Stimulated activated CD8-positive, alpha-beta memory T cell treated with anti-CD3 and anti-CD28 coated beads, Interleukin-15, amount 100 ng/mL, for 4 hours (primary cell): Measurements from ENCODE around the gene NAPA.

ENCODE experiments used
- DNase-seq, 2 donors: peaks; one replicate each; pipeline ENCODE4 v3.0.0-alpha.2; 2020; ENCODE audit warnings: low read depth in 2 of 2

Gene NAPA

DNA sequence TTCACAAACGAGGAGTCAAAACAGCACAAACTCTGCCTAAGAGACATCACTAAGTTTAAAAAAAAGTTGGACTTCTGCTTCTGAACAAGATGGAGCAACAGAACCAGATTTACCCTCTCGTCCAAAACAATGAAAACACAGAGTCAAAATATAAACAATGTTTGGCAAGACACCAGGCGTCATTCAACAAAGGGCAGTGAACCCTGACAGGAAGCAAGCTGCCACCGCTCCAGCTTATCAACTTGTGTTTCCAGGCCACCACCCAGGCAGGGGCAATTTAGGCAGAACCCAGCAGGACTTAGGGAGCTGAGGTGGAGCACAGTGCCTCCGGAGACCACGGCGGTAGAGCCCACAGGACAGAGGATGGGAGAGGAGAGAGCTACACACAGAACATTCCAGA, 8.6 kb upstream of the NAPA start:
- DNase-seq, result no peak

DNA sequence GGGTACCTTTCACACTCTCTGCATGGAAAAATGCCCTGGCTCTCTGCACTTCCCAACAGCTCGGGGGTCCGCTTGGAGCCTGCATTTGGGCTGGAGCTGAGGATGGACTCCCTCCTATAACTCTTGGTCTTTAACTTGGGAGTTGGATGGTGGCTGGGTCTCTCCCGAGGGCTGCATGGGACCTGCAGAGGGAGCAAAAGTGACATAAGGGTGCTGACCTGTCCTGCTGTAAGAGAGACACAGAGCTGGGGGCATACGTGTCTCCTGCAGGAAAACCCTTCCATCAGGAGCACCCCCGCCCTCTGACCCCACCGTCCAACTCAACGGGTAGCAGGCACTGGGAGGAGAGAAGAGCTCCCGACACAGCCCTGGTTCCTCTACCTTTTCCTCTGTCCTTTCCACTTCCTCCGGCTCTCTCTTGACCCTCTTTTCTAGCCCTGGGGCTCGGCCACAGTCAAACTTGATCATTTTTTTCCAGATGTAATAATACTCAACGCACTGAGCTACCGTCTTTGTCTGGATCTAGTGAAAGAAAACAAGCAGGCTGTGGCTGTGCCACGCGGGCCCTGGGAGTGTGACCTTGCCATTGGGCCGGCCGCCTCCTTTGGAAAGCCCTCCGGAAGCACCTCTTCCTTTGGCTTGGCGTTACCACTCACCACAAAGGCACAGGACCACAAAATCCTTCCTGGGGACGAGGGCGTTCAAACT, 6.8 kb upstream of the NAPA start:
- no peak for DNase-seq

DNA sequence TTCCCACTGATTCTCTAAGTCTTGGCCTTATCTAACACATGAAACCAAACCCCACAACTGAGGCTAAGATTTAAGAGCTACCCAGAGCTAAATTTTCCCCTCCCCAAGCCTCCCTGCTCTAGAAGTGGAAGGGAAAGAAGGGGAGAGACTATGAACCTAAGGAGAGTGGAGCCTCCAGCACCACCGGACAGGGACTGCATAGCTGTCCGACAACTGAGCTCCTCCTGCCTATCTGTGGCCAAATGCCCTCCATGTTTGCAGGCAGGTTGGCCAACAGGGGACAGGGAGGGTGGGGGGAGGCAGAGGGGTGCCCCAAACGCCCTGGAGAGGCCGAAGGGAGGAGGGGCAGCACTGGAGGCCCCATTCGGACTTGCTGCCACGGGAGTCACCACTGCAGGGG, 6.0 kb upstream of the NAPA start:
- DNase-seq, result no peak

DNA sequence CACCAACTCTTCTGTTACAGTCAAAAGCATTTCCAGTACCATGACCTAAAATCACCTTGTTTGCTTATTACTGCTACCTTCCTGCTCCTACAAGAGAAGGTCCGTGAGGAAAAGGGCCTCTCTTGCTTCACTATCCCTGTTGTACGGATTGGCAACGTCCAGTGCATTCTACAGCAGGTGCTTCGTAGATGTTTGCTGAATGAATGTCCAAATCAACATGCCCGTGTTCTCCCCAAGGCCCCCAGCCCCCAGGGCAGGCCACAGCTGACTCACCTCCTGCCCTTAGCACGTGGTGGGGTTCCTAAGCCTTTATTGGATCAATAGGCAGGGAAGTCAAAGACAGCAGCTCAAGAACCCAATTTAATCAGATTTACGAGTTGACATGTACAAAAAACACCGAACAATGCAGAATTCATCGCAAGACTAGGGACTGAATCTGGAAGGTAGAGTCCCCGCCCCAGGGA, 5.5 kb upstream of the NAPA start:
- no peak for DNase-seq

DNA sequence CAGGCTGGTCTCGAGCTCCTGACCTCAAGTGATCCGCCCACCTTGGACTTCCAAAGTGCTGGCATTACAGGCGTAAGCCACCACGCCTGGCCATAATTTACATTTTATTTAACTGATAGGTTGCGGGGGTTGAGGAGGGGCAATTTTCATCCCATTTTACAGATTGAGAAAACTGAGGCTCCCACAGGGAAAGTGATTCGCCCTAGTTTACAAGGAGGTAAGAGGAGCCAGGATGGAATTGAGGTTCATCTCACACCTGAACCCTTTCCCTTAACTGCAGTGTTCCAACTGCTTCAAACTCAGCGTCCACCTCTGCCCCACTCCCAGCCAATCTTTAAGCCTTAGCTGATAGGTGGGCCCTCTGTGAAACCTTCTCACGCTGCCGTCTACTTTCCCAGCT, 4.0 kb upstream of the NAPA start:
- DNase-seq, result no peak

DNA sequence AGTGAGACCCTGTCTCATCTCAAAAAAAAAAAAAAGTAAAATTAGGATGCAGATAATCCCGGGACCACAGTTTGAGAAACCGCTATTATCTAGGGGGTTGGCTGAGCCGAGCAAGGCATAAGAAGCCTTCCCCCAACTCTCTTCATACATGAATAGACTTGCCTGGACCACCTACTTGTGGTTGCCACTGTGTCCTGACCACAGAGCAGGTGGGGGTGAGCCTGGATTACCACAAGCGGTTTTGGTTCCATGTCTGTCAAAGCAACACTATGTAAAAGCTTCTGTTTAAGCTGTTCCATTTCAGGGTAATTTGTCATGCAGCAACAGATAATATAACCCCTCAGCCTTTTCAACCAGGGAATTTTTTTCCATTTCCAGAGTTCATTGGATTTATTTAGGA, 3.3 kb upstream of the NAPA start:
- peak; percentile 50 to 63 for DNase-seq

DNA sequence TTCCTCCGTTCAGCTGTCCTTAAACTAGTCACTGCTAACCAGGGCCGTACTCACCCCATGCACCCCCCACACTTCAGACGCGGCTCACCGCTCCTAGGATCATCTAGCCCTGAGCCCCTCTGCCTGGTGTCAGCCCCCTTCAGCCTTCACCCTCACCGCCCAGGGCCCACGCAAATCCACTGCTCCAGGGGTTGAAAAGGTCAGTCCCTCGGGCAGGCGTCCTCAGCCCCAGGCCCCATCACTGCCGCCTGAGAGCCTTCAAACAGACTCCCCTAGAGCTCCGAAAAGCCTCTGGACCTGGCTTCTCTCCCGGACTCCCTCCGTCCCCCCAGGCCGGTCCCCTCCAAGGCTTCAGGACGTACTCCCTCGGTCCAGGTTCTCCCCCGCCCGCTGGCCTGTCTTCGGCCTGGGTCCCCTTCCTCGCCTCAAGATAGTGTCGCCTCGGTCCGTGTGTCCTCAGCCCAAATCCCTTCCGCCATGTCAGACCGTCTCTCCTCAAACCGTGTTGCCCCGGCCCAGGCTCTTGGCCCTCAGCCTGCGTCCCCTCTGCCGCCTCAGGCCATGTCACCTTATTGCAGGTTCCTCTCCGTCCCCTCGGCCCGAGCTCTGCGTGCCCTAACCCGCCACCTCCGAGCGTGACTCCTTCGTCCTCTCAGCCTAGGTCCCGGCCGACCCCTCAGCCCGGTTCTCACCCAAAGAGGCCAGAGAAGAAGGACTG, 553 bp downstream of the NAPA start:
- no peak for DNase-seq

DNA sequence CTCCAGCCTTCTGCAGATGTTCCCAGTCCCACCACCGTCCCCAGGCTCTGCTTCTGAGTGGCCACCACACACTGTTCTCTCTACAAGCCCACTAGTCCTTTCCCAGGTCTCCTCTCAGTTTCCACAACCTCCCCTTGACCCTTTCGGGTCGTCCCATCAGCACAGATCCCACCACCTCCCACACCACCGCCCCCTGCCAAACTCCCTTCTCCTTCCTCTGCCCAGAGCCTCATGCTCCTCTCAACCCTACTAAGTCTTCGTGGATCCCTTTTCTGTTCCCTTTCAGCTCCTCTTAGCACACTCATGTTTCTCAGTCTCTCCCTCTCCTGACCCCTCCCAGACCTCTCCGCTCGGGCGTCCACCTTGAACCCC, 1.9 kb downstream of the NAPA start:
- no peak for DNase-seq

DNA sequence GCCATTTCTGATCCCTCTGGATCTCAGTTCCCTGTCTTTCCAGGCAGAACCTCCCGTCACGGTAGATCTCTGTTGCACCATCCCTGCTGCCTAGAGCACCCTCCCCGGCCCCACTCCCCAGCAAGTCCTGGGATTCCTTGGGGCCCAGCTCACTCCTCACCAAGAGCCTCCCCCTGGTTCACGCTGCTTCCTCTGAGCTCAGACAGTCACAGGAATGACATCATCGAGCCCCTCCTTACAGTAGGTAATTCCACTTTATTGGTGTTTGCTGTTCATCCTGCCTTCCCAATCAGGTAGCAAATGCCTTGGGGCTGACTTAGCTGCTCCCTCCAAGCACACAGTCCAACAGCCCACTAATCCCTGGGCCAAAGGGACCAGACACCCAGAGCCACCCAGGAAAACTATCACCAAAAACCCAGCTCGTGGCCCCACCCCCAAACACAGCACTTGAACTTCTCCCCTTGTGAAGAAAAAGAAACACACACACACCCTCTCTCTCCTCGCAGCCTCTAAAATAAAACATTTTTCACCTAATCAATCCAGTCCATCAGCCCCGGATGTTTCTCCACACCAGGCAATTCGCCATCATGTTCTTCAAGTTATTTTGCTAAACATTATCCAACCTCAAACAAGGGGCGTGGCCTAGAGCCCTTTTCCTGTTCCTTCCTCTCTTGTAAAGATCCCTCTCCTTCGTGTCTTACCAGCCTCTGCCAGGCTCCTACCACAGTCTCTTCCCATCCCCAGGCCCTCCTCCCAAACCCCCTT, 2.5 kb downstream of the NAPA start:
- DNase-seq, result no peak

DNA sequence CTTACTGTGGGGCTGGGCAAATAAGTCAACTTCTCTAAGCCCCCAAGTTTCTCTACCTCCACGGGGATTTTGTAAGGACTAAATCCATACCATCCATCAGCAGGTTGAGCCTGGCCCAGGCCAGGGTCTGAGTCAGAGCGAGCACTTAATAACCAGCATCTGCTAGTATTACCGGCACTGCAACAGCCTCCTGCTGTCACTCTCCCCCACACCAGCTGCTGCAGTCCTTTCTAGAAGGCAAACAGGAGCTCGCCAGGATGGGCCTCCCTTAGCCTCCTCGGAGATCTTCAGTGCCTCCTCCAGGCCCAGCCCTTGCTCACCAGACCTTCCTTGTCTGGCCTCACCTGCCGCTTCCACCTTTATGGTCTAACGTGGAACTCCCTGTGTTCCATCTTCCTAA, 3.2 kb downstream of the NAPA start:
- DNase-seq, result no peak

DNA sequence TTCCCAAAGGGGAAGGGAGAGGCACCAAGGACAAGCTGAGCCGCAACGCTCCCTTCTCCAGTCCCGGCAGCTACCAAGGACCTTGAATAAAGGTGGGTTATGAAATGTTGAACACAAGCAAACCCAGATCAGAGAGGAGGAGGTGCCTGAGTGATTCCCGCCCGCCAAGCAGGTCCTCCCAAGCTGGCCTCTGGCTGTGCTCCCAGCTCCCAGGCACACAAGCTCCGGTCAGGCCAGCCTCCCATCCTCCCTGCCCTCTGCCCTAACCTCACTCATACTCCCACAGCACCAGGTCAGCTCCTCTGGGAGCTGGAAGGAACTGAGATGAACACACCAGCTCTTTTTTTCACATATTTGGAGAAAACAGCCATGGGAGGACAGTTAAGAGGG, 3.7 kb downstream of the NAPA start:
- DNase-seq, result no peak

DNA sequence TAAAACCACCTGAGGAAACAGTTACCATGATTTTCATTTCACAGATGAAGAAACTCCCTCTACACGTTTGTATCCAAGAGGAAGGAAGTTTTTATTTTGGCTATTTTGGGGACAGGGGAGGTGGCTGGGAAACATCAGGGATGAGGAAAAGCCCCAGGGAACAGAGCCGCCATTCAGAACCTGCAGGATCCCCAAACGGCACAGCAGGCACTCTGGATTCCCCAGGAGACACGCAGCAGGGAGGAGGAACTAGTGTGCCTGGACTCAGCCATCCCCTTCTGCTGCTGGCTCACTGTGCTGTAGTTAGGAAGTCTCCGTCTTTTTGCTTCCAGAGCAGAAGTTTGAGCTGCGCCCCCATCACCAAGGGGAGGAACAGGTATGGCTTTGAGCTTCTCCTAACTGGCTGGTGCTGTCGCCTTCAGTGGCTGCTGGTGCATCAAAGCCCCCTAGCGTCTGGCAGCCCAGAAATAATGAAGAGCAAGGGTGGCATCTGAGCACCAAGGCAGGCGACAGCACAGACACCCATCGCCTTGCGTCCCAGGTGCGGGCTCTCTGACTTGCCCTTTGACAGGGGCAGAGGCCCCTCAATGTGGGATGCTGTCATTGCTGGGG, 4.2 kb downstream of the NAPA start:
- no peak for DNase-seq

DNA sequence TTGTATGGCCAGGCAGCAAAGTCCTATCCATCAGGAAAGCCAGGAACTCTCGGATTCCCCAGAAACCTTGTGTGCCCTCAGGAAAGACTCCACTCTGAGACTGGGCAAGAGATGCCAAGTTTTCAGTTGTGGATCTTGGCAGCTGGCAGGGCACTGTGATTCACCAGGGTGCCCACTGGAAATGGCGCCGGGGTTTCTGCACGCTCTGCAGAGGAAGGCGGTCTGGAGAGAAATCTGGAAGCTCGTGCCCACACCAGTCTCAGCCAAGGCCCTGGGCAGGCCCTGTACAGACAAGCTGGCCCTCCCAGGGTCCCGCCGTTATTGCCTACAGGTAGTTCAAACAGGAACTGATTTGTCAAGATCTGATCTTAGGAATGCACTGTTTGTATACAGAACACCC, 4.9 kb downstream of the NAPA start:
- DNase-seq, result no peak

DNA sequence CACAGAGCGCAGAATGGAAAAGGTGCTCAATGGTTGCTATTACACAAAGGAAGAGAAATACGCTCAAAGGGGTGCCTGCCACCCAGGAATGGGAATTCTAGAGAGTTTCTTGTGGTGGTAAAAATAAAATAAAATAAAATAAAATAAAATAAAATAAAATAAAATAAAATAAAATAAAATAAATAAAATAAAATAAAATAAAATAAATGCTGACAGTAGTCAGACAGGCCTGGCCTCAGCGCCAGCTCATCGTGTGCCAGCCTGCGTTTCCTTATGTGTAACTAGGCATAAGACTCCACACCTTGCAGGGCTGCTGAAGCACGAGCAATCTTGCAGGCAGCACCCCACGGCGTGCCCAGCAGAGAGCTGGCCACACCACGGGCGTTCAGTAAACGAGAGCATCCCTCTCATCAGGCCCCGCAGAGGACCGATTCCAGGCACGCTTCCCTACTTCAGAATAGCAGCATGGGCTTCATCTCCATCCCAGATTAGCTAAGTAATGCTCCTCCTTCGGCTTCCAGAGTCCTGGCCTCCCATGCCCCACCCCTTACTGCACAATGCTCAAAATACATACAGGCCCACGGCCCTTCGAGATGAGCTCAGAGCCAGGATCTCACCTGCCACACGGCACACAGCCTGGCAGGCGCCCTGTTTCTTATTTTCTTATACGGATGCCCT, 5.6 kb downstream of the NAPA start:
- no peak for DNase-seq

DNA sequence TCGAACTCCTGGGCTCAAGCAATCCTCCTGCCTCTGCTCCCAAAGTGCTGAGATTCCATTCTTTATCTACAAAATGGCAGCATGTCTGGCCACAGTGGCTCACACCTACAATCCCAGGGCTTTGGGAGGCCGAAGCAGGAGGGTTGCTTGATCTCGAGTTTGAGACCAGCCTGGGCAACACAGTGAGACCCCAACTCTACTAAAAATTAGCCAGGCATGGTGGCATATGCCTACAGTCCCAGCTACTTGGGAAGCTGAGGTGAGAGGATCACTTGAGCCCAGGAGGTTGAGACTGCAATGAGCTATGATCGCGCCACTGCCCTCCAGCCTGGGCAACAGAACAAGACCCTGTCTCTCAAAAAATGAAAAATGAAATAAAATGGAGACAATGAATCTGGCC, 6.1 kb downstream of the NAPA start:
- no peak for DNase-seq

DNA sequence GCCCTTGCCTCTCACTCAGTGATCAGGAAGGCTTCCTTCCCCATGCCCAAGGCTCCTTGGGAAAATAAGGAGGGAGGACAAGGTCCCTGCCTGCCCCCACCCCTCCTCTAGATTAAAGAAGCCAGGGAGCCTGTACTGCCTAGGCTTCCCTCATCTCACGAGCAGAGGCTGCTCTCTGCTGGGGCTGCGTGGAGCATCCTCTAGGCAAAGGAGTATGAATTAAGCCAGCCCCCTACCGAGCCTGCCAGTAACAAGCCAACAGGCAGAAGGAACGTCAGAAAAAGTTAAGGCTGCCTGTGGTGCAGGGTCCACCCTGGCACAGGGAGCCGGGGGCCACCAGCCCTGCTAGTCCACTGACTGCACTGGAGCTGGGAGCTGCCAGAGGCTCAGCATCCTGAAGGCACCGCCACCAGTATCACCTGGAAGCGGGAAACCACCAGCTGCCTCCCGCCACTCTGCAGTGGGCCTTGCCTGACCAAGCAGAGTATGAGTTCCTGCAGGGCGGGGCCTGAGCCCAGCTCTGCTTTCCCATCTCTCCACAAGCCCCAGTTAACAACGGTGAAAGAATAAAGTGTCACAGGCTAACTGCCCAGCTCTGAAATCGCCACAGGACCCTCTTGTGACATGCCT, 6.8 kb downstream of the NAPA start:
- no peak for DNase-seq

DNA sequence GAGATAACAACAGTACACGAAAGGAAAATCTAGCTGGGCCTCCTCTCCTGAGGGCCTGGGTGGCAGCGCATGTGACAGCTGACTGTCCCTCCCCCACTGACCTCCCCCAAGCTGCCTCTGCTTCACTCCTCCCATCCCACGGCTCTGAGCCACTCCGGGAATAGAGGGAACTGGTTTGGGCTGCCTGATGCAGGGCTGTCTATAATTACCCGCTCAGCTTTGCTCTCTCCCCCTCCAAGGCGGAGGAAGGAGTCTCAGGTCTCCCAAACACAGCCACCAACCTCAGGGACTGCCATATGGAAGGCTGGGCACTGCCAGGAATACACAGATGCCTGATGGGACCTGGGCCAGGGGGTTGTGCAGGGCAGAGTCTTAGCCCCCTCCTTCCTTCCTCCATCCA, 7.9 kb downstream of the NAPA start:
- DNase-seq, result no peak

DNA sequence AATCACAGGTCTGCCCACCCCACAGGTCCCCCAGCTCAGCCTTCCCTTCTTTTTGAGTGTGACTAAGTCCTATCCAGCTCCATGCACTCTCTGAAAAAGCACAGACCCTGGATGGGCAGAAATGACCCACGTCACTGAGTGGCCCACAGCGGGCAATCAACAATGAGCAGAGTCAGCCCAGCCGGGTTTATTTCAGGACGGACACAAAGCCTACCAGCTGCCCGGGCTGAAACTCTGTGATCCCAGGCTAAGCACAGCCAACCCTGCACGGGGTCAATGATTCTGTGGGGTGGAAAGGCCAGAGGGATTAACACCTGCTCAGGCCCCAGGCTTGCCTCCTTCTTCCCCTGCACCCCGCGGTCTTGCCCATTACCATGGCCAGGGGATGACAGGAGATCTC, 8.4 kb downstream of the NAPA start:
- DNase-seq, result no peak

DNA sequence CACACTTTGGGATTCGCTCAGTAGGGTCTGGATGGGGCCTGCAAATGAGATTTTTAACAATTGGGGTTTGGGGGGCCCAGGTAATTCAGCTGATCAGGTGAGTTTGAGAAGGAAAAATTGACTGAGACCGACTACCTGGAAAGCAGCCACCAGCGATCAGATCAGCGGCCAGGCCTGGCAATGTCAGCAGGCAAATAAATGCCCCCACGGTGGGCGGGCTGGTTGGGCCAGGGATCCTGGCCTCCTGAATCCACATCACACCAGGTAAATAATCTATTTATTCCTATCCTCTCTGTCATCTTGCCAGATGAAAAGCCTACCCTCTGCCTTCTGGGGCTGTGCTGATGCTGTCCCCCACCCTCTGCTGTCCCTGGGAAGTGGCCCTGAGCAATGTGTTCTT, 9.4 kb downstream of the NAPA start:
- no peak for DNase-seq

DNA sequence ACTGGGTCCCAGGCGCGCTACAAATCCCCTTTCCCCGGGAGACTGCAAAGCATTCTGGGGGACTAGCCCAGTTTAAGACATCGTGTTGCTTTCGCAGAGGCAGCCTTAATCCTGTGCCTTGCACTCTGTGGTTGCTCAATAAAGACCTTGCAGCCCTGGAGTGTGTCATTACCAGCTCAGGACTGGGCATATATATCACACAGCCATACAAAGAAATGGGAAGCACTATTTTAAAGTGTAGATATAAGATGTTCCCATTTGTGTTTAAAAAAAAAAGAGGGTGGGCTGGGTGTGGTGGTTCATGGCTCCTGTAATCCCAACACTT, 11.1 kb downstream of the NAPA start:
- no peak for DNase-seq

DNA sequence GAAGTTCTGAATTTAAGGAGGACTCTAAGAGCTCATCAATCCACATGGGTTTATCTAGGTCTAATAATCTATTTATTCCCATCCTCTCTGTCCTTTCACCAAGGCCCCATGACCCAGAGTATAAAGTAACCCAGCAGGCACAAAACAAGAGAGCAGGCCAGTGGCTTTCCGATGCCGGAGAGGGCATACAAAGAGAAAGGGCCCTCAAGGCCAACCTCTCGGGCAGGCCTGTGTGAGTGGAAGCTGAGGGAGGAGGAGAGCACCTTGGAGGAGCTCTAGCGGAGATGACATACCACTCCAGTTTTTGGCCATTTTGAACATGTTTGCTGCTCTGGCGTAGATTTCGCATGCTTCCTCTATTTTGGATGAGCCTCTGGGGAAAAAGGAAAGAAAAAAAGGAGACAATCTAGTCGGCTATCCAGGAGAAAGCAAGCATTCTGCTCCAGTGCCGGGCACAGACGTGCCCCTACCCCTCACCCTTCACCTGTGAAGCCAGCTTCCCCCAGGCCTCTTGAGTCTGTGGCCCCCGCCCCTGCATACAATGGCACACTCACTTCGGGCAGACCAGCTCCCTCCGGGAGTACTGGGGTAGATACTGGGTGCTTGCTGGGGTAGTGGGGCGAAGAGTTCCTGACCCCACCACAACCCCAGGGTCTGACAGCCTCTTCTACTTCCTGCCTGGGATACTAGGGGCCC, 11.6 kb downstream of the NAPA start:
- no peak for DNase-seq
